ENCODE measurements around the gene ACTMAP.
"Not testable (repeated sequence)": the region's sequence is repeated elsewhere in the genome, so short reads cannot be mapped to it uniquely, and the experiment has no call there.

The ACTMAP gene

GRCh38 chr19:40742477-40742876, 7.8 kb downstream of the ACTMAP start:
- DNase-seq: no peak

- DNase-seq: no peak
Measured at GRCh38 chr19:40741527-40742390, 8.5 kb downstream of the ACTMAP start.

- DNase-seq: no peak
Measured at GRCh38 chr19:40740747-40741146, 9.5 kb downstream of the ACTMAP start.

GRCh38 chr19:40739871-40740703, 10.2 kb downstream of the ACTMAP start:
- no peak for DNase-seq

- no peak for DNase-seq
Measured at GRCh38 chr19:40739030-40739839, 11.0 kb downstream of the ACTMAP start.

- no peak for DNase-seq
Measured at GRCh38 chr19:40737102-40737644, 13.1 kb downstream of the ACTMAP start.

GRCh38 chr19:40736661-40737060, 13.6 kb downstream of the ACTMAP start:
- DNase-seq: no peak

GRCh38 chr19:40735013-40735771, 15.1 kb downstream of the ACTMAP start:
- no peak for DNase-seq

GRCh38 chr19:40733149-40733548, 17.1 kb downstream of the ACTMAP start:
- DNase-seq: no peak

GRCh38 chr19:40732304-40732703, 18.0 kb downstream of the ACTMAP start:
- not testable (repeated sequence) for DNase-seq

- DNase-seq: not testable (repeated sequence)
Measured at GRCh38 chr19:40730065-40730464, 20.2 kb downstream of the ACTMAP start.

- DNase-seq: no peak
Measured at GRCh38 chr19:40726279-40726678, 24.0 kb downstream of the ACTMAP start.

- no peak for DNase-seq
Measured at GRCh38 chr19:40724855-40725254, 25.4 kb downstream of the ACTMAP start.

GRCh38 chr19:40724315-40724714, 26.0 kb downstream of the ACTMAP start:
- no peak for DNase-seq

- no peak for DNase-seq
Measured at GRCh38 chr19:40723661-40724254, 26.5 kb downstream of the ACTMAP start.

- DNase-seq: no peak
Measured at GRCh38 chr19:40721936-40722661, 28.2 kb downstream of the ACTMAP start.

GRCh38 chr19:40721140-40721486, 29.2 kb downstream of the ACTMAP start:
- DNase-seq: no peak

GRCh38 chr19:40719414-40719894, 30.8 kb downstream of the ACTMAP start:
- no peak for DNase-seq

GRCh38 chr19:40718774-40719391, 31.4 kb downstream of the ACTMAP start:
- DNase-seq: no peak
